Measurements from ENCODE around the gene RFNG.

RFNG gene

DNA sequence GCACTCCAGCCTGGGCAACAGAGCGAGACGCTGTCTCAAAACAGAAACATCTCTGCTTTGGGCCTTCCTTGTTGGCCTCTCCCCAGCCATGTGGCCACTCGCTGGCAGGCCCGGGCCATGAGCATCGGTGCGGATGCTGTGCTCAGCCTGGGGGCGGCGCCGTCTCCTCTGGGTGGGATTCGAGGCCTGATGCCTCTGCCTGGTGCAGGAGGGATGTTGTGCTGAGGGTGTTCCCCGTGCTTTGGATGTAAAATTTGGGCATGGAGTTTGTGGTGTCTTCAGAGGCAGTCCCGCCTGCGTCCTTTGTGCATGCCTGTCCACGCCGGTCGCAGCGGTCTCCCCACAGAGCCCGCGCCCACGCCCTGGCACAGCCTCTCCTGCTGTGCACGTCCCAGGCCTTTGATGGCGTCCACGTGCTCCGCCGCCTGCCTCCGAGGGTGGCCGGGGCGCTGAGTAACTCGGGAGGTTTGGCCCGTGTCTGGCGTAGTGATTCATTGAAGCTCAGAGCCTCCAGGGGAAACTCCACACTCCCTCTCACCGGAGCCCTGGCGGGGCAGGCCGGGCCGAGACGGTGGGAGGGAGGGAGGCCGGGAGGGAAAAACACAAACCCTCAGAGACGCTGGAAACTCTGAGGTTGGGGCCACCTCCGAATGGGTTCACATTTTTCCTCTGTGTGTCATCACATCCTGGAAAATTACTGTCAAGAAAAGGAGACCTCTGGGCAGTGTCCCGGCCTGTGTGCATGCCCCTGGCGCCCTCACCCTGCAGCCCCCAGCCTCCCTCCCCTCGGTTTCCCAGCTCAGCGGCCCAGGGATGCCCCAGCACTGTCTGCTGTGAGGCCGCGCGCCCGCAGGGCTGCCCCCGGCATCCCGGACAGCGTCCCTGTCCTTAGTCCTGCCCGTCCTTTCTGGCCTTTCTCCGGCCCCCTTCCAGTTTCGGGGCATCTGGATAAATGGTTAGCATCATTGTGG, 47.9 kb downstream of the RFNG start:
- DNase-seq (ENCODE audit: low read depth in 1 of 2, low spot score in 1 of 2), result no peak

DNA sequence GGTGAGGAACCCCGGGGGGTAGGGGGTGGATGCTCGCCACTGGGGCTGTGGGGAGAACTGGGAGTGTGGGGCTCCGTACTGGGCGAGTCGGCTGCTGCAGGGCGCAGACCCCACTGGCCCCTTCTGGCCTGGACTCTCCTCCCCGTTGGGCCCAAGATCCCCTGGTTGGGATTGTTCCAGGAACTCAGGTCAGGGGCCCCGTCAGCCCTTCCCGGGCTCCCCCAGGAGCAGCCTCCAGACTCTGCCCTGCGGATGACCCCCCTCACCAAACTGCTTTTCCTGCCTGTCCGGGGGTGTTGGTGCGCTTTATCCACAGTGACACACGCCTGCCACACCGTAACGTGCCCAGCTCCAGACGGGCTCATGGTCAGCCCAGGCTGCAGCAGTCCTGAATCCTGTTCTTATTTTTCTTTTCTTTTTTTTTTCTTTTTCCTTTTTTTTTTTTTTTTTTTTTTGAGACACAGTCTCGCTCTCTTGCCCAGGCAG, 50.0 kb downstream of the RFNG start:
- DNase-seq (ENCODE audit: low read depth in 1 of 2, low spot score in 1 of 2), result no peak

DNA sequence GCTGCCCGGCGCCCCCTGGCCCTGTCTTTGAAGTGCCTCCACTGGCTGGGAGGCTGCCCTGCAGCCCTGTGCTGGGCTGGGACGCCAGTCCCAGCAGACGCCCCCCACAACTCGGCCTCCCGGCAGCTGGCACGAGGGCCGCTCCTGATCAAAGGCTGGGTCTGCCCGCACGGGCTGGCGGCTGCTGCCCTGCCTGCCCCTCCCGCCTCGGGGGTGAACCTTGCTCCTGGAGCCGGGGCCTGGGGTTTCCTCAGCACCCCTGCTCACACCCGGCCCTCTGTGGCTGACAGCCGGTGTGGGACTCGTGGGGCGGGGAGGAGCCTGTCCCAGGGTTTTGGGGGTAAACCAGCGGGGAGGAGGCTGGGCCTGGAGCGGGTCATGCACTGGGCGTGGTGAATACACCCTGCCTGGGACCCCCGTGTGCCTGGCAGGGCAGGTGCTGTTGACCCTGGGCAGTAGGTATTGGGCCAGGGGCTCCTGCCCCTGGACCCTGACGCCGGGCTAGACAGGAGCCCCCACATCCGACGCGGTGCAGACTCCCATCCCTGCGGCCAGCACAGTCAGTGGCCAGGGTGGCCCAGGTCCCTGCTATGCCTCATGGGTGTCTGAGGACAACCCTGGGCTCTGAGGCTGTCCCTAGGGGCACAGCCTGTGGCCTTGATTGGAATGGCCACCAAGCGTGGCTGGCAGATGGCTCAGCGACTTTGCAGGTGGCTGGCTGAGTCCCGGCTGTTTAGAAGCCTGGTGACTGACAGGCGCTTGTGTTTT, 50.6 kb downstream of the RFNG start:
- no peak for DNase-seq (ENCODE audit: low read depth in 1 of 2, low spot score in 1 of 2)

DNA sequence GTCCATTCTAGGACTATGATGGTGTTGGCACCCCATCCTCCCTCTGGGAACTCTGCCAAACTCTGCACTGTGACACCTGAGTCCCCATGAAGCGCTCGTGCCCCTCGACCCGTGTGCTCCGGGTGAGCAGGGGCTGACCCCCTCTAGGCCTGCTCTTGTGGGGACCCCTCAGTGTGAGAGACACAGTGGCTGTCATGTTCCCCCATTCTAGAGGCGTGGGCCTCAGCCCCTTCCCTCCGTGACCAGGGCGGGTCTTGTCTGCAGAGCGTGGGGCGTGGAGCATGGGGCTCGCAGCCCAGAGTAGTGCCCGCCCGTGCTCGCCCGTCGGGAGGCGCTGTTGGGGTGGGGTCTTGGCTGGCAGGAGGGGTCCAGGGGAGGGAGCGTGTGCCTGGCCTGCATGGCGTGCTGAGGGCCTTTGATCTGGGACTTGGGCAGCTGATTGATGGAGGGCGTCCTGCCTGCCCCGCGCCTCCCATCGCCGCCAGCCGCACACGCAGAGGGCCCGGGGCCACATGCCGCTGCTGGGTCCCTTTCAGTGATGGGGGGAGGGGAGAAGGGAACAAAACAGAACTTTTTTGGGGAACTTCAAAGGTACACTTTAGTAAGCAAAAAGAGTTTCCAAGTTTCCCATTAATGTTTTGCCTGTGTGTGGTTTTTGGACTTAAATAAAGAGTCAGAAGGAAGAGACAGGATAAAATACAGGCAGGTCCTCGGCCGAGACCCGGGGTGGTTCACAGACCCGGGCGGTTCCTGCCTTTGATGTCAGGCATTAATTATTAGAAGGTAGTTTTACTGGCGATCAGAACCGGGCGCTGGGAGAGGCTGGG, 51.4 kb downstream of the RFNG start:
- DNase-seq (ENCODE audit: low read depth in 1 of 2, low spot score in 1 of 2), result no peak

DNA sequence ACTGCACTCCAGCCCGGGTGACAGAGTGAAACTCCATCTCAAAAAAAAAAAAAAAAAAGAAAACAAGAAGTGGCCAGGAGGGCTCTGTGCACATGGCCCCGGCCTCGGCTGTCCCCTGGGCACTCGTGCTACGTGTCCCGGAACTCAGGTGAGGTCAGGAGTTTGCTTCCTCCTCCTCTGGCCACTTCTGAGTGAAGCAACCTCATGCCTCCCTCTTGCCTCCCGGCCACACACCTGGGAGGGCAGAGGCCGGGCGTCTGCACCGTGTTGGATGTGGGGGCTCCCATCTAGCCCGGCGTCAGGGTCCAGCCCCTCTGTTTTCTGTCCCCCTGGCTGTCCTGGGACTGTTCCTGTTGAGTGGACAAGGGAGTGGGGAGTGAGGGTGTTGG, 52.0 kb downstream of the RFNG start:
- no peak for DNase-seq (ENCODE audit: low read depth in 1 of 2, low spot score in 1 of 2)

DNA sequence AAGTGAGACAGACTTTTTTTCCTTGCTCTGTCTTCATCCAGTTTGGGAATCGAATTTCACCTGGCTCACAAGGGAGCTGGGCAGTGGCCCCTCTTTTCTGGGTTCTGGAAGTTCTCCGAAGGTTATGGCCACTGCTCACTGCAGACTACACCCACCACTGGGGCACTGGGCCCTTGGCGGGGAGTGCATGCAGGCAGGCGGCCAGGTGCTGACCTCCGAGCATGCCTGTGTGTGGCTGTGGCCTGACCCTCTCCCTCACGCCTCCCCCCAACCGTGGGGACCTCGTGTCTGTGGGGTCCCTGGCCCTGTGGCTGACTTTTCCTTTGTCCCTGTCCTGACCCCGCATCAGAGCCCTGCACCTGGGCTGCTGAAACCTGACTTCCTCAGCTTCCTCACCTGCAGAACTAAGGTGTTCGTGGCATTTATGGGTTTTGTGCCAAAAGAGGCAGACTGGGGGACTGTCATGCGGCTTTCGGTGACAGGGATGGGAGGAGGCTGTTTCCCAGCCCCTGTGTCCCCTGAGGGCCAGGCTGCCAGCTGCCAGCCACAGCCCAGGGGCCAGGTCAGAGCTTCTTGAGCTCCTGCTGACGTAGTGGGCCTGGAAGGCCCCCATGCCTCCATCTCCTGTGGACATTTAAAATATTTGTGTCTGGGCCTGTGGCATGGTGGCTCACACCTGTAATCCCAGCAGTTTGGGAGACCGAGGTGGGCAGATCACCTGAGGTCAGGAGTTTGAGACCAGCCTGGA, 52.7 kb downstream of the RFNG start:
- no peak for DNase-seq (ENCODE audit: low read depth in 1 of 2, low spot score in 1 of 2)

DNA sequence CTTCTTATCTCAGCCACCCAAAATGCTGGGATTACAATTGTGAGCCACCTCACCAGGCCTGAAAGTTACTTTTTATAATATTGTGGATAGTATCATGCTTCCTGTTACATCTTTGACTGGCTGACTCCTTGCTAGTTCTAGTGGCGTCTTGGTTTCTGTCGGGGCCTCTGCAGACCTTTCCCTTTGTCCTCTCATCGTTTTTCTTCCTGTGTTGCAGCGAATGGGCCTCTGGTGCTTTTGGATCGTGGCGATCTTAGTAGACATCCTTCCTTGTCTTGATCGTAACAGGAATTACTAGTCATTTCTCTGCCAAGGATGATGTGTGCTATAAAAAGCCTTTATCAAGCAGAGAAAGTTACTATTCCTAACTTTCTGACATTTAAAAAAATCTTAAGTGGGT, 53.4 kb downstream of the RFNG start:
- no peak for DNase-seq (ENCODE audit: low read depth in 1 of 2, low spot score in 1 of 2)
